Fibroblast of skin of abdomen (primary cell): ENCODE data around the gene VPS36.

Source experiments
- DNase-seq: peaks from one replicate; pipeline ENCODE4 v3.0.0-alpha.2; 2013

Gene VPS36

DNA sequence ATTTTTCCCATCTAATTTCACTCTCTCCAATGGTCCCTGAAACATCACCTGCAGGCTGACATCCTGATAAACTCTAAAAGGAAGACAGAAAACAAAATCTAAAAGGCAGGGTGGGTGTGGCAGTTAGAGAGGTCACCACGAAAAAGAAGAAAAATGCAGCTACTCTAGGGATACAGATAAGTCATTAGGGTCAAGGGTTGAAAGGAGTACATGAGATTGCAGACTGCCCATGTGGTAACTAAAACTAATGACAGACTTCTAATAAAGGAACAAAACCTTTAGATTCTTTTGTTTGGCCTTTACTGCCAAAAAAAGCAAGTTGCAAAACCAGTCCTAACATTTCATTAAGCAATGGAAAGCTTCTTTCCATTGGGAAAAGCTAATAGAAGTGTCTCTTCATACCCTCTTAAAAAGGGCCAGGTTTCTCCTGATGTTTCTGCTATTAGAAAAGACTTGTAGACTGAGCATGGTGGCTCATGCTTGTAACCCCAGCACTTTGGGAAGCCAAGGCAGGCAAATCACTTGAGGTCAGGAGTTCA is 75.5 kb downstream of the VPS36 start:
- DNase-seq = no peak

DNA sequence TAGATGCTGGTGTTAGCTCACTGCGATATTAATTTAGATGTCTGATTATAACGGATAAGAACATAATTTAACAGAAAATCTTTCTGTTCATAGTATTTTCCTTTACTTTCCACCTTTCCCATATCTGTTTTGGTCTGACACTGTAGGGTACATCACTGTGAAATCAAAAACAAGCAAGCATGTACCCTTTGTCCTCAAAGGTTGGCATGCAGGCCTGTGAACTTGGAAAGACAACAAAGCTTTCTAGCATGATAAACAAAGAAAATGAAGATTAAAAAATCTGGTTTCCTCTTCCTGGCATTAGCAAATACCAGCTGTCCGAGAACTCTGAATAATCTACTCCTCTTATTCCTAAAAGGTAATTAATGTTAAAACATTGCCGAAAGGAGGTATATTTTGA is 76.0 kb downstream of the VPS36 start:
- no peak for DNase-seq

DNA sequence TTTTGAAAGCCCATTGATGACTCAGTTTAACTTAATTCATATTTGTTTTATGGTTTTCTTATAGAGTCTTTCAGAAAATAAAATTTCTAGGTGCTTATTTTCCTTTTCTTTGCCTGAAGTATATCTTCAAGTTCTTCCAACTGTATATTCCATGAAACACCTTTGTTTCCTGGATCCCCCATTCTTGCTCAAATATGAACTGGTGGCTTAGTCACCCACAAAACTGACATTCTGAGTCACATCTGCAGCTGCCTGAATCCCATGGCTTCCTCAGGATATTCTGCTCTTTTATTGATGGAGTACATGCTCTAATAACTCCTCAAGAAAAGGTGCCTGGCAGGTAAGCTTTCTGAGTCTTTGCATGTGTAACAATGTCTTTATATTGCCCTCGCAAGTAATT is 77.2 kb downstream of the VPS36 start:
- DNase-seq = peak; percentile 10

DNA sequence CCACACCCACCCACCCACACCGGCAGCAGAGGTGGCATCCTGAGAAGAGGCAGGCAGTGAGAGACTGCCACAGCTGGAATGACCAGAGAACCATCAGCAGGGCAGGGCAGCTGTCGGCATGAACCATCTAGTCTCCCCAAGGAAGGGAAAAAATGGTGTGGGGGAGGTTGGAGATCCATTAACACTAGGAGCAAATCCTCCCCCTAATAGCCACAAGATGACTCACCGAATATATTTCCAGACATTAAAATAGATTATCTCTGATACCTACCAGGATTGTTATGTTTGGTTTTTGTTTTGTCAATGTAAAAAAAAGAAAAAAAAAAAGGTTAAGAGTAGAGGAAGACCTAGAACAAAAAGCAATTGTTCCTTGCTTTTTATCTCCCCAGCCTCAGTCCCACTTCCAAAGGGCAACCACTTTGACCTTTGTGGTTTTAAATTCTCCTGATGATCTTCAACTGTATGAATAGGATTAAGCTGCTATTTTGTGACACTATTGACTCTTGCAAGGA is 78.6 kb downstream of the VPS36 start:
- DNase-seq = peak; percentile 74

DNA sequence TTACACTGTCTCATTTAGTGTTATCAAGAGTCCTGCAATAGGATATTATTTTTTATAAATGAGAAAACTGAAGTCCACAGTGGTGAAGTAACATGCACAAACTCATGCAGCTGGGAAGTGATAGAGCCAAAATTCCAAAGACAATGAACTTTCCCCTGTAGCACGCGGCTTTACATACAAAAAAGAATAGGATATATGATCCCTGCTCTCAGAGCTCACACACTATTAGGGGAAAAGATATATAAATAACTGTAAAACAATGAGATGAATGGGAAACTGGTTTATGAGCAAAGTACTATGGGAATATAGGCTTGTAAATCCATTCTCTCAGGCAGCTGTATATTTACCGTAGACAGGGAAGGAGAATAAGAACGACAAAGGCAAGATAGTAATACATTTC is 84.1 kb downstream of the VPS36 start:
- DNase-seq = no peak
